ENCODE data around the gene BAZ2B.

The BAZ2B gene

DNA sequence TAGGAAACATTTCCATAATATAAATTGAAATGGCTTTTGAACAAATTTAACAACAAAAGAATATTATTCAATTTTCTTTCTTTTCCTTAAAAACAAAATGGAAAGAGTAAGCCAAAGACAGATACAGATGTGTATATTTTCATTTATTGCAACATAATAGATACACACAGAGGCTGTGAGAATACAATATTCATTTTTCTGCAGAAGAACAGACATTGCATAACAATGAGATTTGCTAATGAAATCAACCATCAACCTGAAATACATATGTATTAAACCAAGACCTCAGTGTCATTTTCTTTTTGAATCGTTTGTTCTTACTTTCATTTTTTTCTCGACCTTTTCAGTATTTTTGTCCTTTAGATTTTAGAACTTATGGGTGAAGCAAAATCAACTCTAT is 95.1 kb downstream of the BAZ2B start:
- no peak for DNase-seq

DNA sequence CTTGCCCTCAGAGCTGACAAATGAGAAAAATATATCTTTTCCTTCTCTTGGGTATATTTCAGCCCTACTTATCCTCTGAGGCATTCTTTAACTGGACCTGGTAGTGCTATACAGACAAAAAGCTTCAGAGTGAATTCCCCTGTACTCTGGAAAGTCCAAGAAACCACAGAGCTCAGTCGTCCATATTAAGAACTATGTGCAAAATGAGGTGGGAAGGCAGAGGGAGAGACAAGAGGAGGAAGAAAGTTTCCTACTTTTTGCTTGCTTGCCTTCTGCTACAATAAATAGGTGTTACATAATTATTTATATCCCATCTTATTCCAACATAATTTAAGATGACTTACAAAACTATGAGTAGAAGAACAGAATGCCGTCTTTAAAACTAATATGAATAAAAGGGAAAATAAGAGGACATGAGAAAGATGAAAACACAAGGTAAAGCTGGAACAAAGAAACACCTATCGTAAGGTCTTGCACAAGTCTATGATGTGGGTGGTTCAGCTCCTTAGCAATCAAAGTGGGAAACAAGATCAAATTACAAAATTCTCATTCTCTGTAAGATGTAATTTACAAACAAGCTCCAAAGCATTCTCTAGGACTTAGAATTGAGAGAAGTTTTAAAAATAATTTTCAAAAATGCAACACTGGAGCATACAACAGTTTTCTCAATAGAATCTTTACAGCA is 97.9 kb downstream of the BAZ2B start:
- DNase-seq, result peak; percentile 18

DNA sequence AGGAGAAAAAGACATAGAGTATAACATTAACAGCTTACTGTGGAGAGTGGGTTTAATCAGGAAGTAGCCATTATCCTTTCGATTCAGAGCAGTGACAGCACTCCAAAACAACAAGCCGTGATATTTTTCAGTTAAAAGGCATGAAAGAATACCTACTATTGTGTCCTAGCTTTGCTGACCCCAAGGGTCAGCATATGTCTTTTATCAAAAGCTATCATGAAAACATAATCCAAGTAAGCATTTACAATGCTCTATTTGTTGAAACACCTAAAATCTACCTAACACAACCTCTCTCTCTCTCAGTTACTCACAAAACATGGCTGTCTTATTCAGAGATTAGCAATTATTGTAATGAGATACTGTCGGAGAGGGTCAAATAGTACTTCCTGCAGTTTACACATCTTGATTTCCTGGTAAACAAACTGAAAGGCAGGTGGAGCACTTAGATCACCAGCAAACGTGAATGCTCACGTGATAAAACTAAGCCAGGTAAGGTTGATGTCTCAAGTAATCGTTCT is 100.0 kb downstream of the BAZ2B start:
- peak; percentile 77 for DNase-seq

DNA sequence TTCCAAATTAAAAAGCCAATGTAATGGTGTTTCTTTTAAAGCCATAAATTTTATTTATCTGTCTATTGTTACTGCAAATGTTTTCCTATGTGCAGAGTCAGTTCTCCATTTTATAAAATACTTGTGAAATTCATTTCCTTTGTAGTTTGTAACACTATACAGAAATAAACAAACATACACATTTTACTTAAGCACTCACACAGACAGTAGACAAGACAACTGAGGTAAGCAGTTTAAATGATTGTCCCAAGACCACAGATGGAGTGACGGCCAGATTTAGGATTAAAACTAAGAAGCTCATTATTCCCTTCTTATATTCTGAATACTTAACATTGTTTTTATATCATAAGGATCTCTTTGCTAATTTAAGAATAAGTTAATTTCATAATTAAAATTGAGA is 100.9 kb downstream of the BAZ2B start:
- DNase-seq, result peak; percentile 44

DNA sequence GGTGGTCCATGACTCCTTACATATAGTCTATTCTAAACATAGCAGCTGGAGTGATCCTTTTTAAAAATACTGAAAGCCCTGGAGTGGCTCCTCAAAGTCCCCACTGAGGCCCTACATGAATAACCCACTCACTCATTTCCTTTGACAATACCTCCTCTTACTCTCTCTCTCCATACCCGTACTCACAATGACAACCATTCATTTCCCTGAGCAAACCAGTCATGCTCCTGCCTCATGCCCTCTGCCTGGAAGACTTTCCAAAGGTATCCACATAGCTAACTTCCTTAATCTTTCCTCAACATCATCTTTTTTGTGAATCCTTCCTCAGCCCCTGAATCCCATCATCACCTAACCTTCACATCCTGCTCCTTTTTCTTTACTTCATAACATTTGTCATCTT is 102.6 kb downstream of the BAZ2B start:
- DNase-seq, result no peak

DNA sequence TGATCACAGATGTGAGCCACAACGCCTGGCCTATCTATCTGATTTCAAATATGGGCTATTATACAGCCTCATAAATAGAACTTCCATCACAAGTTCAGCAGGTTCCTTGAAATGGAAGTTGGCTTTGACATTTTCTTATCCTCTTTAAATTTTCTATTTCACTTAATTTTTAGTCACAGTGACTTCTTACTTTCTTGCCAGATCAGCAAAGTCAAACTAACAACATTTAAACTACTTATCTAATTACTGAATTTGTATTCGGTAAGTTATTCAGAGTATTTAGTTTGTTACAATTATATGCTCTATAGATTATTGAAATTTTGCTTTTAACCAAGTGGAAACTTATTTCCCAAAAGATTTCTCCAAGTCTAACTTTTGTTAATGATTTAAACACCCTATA is 108.2 kb downstream of the BAZ2B start:
- no peak for DNase-seq

DNA sequence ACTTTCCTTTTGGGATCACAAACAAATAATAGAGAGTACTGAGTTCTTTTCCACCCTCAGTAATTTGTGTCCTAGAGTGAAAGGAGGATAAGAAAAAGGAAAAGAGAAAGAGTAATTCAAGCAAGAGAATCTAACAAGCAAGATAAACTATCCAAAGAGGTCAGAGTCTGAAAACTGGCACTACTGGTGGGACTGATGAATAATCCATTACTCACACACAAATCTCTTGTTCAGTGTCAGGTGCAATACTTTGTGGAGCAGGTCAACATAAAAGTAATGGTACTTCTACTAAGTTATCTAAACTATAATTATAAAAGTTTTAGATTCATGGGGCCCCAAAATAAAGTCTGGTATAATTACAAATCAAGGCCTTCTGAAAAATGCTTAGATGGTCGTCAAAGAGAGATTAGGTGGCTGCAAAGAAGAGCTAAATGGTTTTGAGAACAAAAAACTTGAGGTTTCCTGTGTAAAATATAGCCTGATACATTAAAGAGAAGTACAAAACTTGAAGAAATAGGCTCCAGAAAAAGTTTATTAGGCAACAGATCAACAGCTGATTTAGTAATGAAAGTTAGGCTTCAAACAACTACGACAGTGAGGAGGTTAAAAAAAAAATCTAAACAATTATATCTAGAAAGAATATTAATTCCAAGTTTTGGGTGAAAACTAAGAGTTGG is 109.4 kb downstream of the BAZ2B start:
- no peak for DNase-seq

DNA sequence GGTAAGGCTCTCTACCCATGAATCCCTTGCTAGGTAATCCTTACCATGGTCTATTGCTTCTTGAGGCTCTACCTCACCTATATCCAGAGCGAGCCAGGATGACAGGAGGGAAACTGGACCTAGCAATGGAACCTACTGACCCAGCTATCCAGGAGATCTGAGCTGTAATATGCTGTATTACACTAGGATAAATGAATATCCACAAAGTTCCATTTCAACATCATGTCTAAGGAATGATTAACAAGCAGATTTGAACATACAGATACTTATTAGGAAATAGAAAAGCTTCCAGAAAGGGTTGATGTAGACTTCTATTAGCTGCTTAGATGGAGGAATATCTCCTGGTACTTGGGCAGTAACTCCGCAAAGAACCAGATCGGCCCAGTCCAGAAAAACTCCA is 110.1 kb downstream of the BAZ2B start:
- no peak for DNase-seq

DNA sequence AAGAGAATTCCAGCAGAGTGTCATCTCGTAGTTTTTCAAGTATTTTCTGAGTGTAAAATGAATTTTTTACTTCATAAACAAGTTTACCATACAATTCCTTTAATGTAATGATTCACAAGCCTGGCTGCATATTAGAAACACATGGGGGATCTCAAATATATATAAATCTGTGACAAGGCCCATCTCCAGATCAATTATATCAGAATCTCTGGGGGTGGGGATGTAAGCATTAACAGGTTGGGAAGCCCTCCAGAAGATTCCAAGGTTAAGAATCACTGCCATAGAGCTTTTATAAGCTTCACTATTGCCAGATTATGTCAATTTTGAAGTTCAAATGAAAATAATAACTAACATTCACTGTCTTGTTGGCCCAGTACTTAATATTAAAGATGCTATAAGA is 111.2 kb downstream of the BAZ2B start:
- DNase-seq, result no peak

DNA sequence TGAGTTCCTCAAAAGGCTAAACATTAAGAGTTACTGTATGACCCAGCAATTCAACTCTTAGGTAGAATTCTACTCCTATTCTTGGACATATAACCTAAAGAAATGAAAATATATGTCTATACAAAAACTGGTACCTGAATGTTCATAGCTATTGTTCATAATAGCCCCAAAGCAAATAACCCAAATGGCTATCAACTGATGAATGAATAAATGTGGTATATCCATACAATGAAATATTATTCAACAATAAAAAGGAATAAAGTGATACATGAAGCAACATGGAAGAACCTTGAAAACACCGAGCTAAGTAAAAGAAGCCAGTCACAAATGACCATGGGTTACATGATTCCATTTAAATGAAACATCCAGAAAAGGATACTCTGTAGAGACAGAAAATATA is 114.6 kb downstream of the BAZ2B start:
- no peak for DNase-seq

DNA sequence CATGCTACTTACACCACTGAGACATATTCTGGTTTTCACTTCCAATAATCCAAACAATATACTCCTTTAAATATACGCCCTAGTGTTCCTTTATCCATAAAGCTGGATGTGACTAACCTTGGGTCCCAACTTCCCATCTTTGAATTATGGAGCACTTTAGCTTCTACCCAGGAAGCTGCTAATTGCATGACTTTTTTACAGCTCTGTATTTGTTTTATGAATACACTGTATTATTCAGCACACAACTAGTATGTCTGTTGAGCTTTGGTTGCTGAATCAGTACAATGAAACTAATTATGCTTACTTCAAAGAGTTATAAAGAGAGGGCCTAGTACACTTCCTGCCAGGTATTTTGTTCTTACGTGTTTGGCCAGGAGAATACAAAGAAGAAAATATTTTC is 118.5 kb downstream of the BAZ2B start:
- no peak for DNase-seq

DNA sequence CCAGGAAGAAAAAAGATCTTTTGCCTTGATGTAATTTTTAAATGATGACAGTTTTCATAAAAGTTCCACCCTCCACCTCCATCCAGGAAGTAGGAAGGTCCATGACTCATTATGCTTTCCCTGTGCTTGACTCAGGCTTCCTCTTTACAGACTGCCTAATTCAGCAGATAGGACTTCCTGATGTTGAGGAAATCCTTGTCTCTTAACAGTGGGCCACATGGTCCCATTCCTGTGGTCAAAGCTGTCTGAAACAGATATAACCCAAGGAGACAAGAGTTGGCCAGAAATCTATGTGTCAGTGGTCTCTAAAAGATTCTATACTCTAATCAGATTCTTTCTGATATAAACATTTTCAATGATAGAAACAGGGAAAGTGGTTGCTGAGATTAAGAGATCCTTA is 119.1 kb downstream of the BAZ2B start:
- peak; percentile 81 for DNase-seq

DNA sequence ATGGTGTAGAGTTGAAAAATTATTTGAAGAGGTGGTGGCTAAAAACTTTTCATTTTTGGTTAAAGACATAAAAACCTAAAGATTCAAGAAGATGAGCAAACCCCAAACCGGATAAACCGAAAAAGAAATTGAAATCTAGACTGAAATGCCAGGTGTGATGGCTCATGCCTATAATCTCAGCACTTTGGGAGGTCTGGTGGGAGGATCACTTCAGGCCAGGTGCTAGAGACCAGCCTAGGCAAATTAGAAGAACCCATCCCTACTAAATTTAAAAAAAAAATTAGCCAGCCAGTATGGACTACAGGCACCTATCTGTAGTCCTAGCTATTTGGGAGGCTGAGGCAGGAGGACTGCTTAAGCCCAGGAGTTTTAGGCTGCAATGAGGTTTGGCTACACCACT is 126.9 kb downstream of the BAZ2B start:
- no peak for DNase-seq

DNA sequence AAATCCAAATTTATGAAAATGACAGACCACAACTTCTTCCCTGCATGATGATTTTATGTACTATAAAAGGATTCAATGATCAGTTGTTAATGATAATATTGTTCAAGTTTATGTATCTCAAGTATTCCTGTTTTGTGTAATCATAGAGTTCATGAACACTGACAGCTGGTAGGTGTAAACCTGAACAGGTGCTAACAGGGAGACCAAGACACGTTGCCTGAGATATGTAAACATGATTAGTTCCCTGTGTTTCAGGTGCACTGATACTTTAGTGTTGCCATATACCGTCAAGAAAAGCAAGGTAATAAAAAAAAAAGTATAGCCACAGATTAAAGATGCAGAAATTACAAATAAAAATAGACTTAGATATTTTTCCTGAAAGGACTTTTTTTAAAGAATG is 131.8 kb downstream of the BAZ2B start:
- DNase-seq, result no peak

DNA sequence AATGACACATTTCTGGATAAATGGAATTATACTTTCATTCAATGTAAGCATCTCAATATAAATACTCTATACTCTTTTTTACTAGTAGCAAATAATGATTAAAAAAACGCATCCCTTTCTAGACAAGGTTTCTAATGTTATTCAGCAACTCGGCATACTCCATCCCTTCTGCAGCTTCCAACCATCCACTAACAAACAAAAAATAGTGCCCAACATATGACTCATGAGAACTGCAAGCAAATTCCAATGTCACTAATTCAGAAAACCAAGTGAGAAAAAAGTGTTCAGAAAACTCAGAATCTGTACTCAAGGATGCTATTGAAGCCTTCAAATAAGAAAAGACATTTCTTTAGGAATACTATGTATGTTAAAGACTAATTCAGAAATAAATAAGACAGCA is 140.0 kb downstream of the BAZ2B start:
- no peak for DNase-seq

DNA sequence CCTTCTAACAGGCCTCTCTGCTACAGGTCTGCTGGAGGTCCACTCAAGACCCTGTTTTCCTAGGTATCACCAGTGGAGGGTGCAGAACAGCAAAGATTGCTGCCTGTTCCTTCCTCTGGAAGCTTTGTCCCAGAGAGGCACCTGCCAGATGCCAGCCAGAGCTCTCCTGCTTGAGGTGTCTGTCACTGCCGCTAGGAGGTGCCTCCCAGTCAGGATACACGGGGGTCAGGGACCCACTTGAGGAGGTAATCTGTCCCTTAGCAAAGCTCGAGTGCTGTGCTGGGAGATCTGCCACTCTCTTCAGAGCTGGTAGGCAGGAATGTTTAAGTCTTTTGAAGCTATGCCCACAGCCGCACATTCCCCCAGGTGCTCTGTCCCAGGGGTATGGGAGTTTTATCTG is 140.6 kb downstream of the BAZ2B start:
- no peak for DNase-seq

DNA sequence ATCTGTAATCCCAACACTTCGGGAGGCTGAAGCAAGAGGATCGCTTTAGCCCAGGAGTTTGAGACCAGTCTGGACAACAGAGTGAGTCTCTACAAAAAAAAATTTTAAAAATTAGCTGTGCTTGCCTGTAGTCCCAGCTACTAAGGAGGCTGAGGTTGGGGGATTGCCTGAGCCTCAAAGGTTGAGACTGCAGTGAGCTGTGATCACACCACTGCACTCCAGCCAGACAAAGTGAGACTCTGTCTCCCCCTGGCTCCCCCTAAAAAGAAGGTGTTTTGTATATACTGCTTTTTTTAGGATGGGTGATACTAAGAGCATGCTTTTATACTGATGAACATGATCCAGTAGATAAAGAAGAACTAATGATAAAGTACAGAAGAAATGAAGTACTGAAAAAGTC is 145.0 kb downstream of the BAZ2B start:
- DNase-seq, result no peak

DNA sequence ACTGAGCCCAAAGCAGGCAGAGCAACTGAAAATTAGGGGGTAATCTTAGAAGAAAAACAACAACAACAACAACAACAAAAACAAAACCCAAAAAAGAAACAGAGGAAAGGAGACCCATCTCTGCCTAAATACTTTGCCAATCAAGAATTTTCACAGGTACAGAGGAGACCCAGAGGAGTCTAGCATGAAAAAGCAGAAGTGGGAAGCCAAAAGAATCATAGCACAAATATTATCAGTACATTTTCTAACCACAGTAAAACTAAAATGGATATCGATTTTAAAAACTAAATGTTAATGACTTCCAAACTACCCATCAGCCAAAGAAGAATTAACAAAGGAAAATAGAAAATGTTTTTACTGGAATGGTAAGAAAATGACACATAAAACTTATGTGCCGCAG is 148.1 kb downstream of the BAZ2B start:
- DNase-seq, result no peak

DNA sequence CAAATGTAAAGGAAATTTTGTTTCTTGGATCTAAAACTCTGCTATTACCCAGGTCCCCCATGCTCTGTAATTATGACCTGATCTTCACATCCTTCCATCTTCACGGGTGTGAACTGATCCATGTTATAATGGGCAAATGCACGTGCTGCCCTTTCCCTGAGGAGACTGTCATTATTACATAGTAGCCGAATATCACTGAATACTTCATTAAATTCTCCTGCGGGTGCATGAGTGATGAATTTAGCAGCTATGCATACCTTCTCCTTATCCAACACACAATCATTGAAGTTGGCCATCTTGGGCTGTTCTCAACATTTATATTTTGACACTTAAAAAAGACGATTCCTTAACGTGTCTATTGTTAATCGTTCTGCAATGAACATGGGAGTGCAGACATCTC is 153.4 kb downstream of the BAZ2B start:
- DNase-seq, result no peak

DNA sequence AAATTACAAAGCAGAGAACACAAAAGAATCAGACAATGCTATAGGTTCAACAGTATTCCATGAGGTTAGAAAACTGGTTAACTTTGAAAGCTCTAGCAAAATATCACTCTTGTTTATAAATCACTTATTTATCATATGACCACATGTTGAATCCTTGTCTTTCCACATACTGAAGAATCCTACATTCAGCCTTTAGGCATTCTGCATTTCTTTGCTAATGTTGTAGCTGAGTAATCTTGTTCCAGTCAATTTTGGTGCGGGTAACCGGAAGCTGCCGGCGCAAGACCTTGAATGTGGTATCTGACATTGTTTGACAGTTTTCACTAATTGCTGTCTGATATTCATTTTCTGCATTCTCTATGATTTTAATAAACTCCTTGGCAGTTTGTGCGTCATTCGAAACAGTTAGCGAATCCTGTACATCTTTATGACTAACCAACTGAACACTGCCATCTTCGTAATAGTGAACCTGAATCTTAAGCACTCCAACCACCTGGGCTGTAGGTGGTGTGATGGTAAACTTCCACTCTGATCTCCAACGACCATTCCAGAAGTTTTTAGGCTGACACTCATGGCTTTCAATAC is 154.1 kb downstream of the BAZ2B start:
- no peak for DNase-seq

DNA sequence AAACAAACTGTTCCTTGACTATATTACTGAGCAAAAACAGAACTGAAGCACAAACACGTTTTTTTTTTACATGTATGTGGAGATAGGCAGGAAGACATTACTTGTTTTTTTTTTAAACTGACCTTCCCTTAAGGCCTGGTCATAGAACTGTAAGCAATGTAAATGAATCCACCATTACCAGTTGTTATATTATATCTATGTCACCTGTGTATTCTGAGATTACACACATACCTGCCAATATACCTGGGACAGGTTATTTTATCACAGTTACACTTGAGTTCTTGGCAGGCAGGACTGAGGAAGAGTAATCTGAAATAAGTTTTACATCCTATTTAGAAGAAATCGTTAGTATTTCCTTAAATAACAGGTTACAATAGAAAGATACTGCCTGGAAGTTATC is 155.3 kb downstream of the BAZ2B start:
- DNase-seq, result no peak

DNA sequence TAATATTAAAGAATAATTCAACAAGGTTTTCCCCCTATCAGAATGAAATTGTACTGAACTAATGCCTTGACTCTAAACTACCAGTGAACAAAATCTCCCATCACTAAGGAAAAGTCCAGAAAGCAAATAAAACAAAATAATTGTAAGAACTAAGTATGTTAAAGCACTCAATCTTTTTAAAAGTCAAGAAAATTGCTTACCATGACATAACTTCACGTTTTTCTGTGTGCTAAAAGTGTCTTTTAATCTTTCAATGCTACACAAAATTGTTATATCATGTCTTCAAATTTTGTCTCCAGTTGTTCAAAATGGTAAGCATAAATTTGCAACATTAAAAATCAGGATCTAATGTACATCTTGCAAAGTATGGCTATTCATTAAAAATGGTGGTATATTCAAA is 156.1 kb downstream of the BAZ2B start:
- no peak for DNase-seq

DNA sequence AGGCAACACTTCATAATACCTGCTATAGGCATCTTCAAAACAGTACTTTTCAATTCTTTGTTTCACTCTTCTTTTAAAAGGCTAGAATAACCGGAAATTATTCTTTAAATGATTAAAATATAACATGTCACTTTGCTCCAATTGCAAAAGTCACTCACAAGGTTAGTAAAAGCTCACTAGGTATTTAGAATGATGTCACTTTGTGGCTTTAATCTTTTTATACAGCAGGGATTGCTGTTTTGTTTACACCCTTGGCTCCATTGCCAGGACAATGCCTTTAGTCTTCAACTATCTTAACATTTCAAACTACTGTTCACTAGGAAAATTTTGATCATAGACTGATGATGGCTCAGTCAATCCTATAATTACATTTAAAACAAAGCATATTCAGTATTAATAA is 157.1 kb downstream of the BAZ2B start:
- peak; percentile 15 for DNase-seq

DNA sequence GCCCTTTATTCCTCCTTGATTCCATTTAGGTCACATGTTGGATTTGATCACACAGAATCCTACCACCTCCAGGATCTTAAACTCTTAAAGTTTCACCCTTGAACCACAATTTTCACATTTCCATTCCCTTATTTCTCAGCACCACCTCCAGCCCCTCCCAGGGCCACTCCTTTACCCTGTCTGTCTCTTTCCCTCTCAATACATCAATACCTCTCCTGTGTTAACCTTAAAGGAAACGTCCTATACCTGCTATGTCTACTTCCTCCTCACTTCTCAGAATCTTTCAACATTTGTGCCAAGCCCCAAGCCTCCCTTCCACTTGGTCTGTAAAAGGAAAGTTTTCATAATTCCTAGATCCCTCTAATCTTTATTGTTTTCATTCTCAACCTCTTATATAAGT is 158.8 kb downstream of the BAZ2B start:
- no peak for DNase-seq
